IMR-90 (cell line): ENCODE data around the gene RPS6KA5.

Experiments used
- BHLHE40 ChIP-seq: fragments of 150-350 bp; IDR thresholded peaks from 2 replicates; pipeline ENCODE4 v1.6.1; 2016; ENCODE audit warnings: mild to moderate bottlenecking, low read depth, low read length
- CTCF ChIP-seq: conservative IDR thresholded peaks from 2 replicates; pipeline ENCODE4 v1.5.1; 2012; ENCODE audit warnings: mild to moderate bottlenecking, low read depth, low read length, improper control_type of control experiment
- ELK1 ChIP-seq: fragments of 150-350 bp; IDR thresholded peaks from 2 replicates; pipeline ENCODE4 v1.6.1; 2016; ENCODE audit warnings: low read depth, mild to moderate bottlenecking, low read length, moderate library complexity, borderline replicate concordance
- FOS ChIP-seq: fragments of 150-350 bp; IDR thresholded peaks from 2 replicates; pipeline ENCODE4 v1.6.1; 2016; ENCODE audit warnings: low read depth, low read length
- MAZ ChIP-seq: IDR thresholded peaks from 2 replicates; pipeline ENCODE4 v1.6.1; 2012; ENCODE audit warnings: low read depth, mild to moderate bottlenecking, low read length, improper control_type of control experiment, moderate library complexity, borderline replicate concordance
- MXI1 ChIP-seq: IDR thresholded peaks from 2 replicates; pipeline ENCODE4 v1.6.1; 2012; ENCODE audit warnings: low read depth, mild to moderate bottlenecking, low read length, moderate library complexity, borderline replicate concordance
- NFE2L2 ChIP-seq: fragments of 150-350 bp; IDR thresholded peaks from 2 replicates; pipeline ENCODE4 v1.6.1; 2016; ENCODE audit warnings: low read depth, mild to moderate bottlenecking, low read length
- POLR2A ChIP-seq: IDR thresholded peaks from 2 replicates; pipeline ENCODE4 v1.6.1; 2012; ENCODE audit warnings: mild to moderate bottlenecking, low read depth, low read length
- USF2 ChIP-seq: fragments of 150-350 bp; IDR thresholded peaks from 2 replicates; pipeline ENCODE4 v1.6.1; 2017; ENCODE audit warnings: mild to moderate bottlenecking, antibody characterized with exemption, low read length, low read depth

- TF ChIP-seq CTCF (no peak), FOS (no peak), ELK1 (no peak), MAZ (no peak), MXI1 (no peak), POLR2A (no peak), BHLHE40 (no peak), USF2 (no peak), NFE2L2 (no peak)
These were observed 220.6 kb downstream of the RPS6KA5 start for GRCh38 chr14:90839889-90840266.
